HT-29 (cell line): Measurements from ENCODE around the gene PPL. TPM values are rescaled to one million over a fixed set of nuclear protein-coding genes. Genes with fewer than 3 reads are reported as not detected.
"Not testable (repeated sequence)": the region's sequence is repeated elsewhere in the genome, so short reads cannot be mapped to it uniquely, and the experiment has no call there.

Source experiments
- DNase-seq: peaks from one replicate; pipeline ENCODE4 v3.0.0-alpha.2; 2015; ENCODE audit warnings: low spot score
- total RNA-seq: library from RNA; depleted of rRNA; stranded (reverse); fragments of >200 nt; shearing (Covaris generic); gene quantifications from 2 replicates; pipeline ENCODE4 v1.2.3, GENCODE V29; 2014

Gene PPL
- total RNA-seq, 1 experiment from 2014 or later, result 58.1 TPM

GRCh38 chr16:4935241-4935855, 1.6 kb downstream of the PPL start:
- DNase-seq, result peak; percentile 33

DNA sequence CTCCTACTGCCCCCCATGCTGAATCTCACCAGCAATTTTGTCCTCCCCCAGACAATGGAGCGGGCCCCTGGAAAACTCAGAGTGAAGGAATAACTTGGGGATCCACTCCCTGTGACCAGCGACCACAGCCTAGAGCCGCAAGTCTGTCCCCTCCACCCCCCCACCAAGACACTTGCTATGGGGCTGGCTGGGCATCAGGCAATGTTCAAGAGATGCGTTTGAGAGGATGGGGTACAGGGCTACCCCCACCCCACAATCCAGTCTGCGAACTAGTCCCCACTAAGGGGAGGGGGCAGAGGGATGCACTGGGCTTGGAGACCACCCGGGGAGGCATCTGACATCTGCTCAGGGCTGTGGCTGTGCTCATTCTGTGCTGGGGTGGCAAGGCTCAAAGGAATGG, 2.4 kb downstream of the PPL start:
- no peak for DNase-seq

GRCh38 chr16:4933871-4934395, 3.0 kb downstream of the PPL start:
- no peak for DNase-seq

GRCh38 chr16:4933433-4933832, 3.5 kb downstream of the PPL start:
- no peak for DNase-seq

DNA sequence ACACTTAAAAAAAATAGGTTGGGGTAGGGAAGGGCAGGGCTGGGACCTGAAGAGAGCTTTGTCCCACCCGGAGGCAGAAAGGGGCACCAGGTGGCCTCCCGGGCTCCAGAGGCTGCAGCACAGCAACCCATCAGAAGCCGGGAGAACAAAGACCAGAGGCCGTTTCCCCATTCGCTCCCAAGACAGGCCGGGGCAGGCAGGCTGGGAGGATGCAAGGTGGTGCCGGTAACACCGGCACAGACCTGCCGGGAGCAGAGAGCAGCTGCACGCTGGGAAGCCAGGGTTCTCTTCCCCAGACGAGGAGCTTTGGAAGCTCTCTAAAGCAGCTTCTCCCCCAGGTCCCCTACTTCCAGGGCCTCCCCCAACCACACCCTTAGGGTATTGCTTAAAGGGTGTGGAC, 5.6 kb downstream of the PPL start:
- DNase-seq, result no peak

GRCh38 chr16:4929619-4930018, 7.3 kb downstream of the PPL start:
- not testable (repeated sequence) for DNase-seq

GRCh38 chr16:4928227-4928626, 8.7 kb downstream of the PPL start:
- DNase-seq, result no peak

GRCh38 chr16:4927661-4928060, 9.3 kb downstream of the PPL start:
- no peak for DNase-seq

GRCh38 chr16:4926928-4927327, 10.0 kb downstream of the PPL start:
- no peak for DNase-seq

DNA sequence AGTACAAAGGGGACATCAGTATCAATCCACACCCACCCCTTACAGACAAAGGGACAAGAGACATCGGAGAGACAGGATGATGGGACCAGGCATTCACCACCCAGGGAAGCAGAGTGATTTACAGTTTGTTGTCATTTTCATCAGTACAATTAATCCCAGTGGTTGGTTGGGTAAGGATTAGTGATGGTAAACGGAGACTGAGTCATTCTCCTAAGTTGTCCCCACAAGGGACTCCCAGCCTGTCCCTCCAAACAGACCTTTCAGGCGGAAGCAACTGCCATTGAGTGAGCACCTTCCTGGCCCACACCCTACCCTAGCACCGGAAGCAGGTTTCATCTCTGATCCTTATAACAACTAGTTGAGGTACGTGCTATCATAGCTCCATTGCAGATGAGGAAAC, 11.2 kb downstream of the PPL start:
- peak; percentile 25 for DNase-seq

DNA sequence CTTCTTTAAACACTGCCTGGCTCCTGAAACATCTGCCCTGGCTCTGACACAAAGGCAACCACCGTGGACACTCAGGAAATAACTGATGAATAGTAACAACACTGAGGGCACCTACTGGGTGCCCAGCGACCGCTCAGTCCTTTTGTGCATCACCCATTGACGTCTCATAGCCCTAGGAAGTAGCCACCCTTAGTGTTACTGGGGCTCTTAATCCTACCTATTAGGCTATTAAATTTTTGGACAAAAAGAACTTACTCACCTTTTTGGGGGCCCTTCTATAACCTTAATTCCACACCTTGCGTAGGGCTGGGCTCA, 11.7 kb downstream of the PPL start:
- no peak for DNase-seq

- peak; percentile 79 for DNase-seq
Measured at GRCh38 chr16:4924593-4925292, 12.2 kb downstream of the PPL start.

GRCh38 chr16:4923853-4924252, 13.1 kb downstream of the PPL start:
- no peak for DNase-seq

DNA sequence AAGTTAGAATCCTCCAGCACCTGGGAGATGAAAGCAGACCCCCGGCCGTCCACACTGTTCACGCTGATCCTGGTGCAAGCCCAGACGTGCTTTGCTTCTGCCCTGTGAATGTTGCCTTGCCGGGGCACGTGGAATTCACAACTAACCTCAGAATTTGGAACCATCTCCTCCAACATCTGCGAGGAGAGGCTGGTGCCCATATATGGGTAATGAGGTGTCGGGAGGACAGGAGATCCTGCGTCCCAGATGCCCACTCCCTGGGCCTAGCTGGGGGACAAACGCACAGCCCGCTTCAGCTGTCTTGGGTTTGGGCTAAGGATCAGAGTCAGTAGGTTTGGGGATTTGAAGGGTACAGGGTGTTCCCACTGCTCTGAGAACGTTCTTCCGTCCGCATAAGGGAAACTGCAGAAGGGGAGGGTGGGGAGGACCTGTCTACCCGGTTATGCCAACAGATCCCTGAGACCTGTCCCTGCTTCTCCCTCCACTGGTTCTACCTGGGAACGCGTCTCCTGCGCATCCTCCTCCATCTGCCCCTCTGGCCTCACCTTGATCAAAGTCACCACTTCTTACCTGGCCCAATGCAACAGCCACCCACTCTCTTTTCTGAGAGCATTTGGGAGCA, 14.1 kb downstream of the PPL start:
- DNase-seq, result no peak

DNA sequence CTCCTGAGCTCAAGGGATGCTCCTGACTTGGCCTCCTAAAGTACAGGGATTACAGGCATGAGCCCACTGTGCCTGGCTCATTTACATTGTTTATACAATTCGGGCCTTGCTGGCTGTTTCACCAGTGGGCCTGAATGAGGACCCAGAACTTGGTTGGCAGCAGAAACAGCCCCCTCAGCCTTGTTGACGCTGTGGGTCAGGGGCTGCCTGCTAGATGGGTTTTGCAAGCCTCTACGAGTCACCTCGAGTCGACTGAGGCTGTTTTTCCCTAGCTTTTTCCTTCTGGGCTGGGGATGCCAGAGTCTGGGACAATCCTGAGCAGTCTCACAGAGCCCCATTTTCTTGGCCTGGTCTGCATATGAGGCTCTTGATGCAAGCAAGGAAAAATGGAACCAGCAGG, 16.1 kb downstream of the PPL start:
- DNase-seq, result no peak

- DNase-seq, result peak; percentile 85
Measured at GRCh38 chr16:4918781-4919251, 18.1 kb downstream of the PPL start.

DNA sequence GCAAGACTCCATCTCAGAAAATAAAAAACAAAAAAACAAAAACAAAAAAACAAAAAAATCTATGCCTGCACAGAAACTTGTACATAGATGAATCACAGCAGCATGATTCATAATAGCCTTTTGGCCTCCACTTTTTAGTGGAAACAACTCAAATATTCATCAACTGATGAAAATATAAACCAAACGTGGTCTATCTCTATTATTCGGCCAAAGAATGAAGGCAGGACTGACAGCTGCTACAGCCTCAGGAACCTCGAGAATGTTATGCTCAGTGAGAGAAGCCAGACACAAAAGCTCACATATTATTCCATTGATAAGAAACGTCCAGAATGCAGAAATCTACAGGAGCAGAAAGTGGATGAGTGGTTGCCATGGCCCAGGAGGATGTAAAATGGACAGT, 19.8 kb downstream of the PPL start:
- DNase-seq, result no peak

DNA sequence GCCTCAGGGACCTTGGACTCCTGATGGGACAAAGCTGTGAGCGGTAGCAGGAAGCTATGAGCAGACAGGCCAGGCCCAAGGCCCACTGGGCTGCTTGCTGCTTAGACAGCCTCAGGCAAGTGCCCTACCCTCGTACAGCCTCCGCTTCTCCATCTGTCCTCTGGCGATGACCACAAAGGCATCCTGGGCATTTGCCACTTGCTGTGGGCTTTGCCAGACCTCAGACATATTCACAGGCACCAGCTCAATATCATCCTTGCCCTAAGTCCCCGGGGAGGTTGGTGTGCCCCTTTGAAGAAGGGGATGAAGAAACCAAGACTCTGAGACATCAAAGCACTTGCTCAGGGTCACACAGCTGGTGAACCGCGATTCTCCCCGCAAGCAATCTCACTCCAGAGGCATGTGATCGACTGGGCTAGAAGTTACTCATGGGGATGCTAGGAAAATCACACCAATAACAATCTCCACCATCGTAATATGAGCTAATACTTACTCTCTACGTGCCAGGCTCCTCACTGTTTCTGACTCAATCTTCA, 21.7 kb downstream of the PPL start:
- no peak for DNase-seq

GRCh38 chr16:4914528-4915225, 22.3 kb downstream of the PPL start:
- DNase-seq, result no peak

GRCh38 chr16:4913774-4914525, 23.0 kb downstream of the PPL start:
- no peak for DNase-seq

- no peak for DNase-seq
Measured at GRCh38 chr16:4913130-4913773, 23.7 kb downstream of the PPL start.
